Right lobe of liver (tissue), 6 donors: ENCODE measurements around the gene CD81. TPM values are rescaled to one million over a fixed set of nuclear protein-coding genes. Genes with fewer than 3 reads are reported as not detected.

Source experiments
- ATAC-seq, 4 donors: fragments of 200-7000 bp; cut with Tn5 transposase; one replicate each; pipeline ENCODE4 v1.9.1; 2020; ENCODE audit warnings: mild to moderate bottlenecking in 4 of 4, moderate library complexity in 4 of 4
- DNase-seq, 3 donors: peaks; one replicate each; pipeline ENCODE4 v3.0.0-alpha.2; 2020
- H3K27ac ChIP-seq, 3 donors: fragments of 200-600 bp; one replicate each; pipeline ENCODE4 v1.8.0; 2022
- H3K27me3 ChIP-seq, 2 donors: fragments of 200-600 bp; one replicate each; pipeline ENCODE4 v1.8.0; 2022
- H3K36me3 ChIP-seq, 4 donors: fragments of 200-600 bp; sonication (generic) in 1 of 4; one replicate each; pipeline versions ENCODE4 v1.5.1 to v1.8.0; 2017 to 2022; ENCODE audit warnings: control low read depth in 1 of 4
- H3K4me1 ChIP-seq, 4 donors: fragments of 200-600 bp; sonication (generic) in 1 of 4; one replicate each; pipeline versions ENCODE4 v1.5.1 to v1.8.0; 2017 to 2022; ENCODE audit warnings: control low read depth in 1 of 4
- H3K4me3 ChIP-seq, 3 donors: fragments of 200-600 bp; one replicate each; pipeline ENCODE4 v1.8.0; 2022
- H3K9me3 ChIP-seq, 4 donors: fragments of 200-600 bp; sonication (generic) in 1 of 4; one replicate each; pipeline versions ENCODE4 v1.5.1 to v1.8.0; 2017 to 2022; ENCODE audit warnings: control low read depth in 1 of 4
- CTCF ChIP-seq, 4 donors: fragments of 200-600 bp in 3 of 4; fragments of 450-650 bp in 1 of 4; IDR thresholded peaks; one replicate each; pipeline versions ENCODE4 v1.5.1 to v1.8.0; 2016 to 2022; ENCODE audit warnings: antibody characterized with exemption in 4 of 4, mild to moderate bottlenecking in 2 of 4
- POLR2A ChIP-seq: fragments of 450-650 bp; IDR thresholded peaks from one replicate; pipeline ENCODE4 v1.6.1; 2017; ENCODE audit warnings: antibody characterized with exemption, mild to moderate bottlenecking
- WGBS: methylation state at CpG from one replicate; pipeline ENCODE4 v1.1.6; 2018; ENCODE audit warnings: low coverage, low lambda C conversion rate; ENCODE audit not compliant: insufficient coverage; ENCODE audit errors: missing lambda C conversion rate; 5-methylcytosine and 5-hydroxymethylcytosine counted together
- intact Hi-C, 2 donors: fragments of 100-400 bp; cut with DNase I; formaldehyde crosslinking; loops; one replicate each; pipeline versions ENCODE4 v1.11.2 to v1.14.1; 2022
- total RNA-seq, 6 experiments: library from RNA; depleted of rRNA in 2 of 6; stranded (reverse); fragments of >200 nt in 2 of 6; fragmentation: NEBNext Ultra II Directional in 3 of 6; extraction: Animal tissue kit (Norgen Biotek cat#: 25700) in 3 of 6; gene quantifications; one replicate each; pipeline versions ENCODE4 v1.1.0 to v1.2.4, GENCODE V29; 2016 to 2023
- donor health status: DM: no; HTN: yes; CAD: no.
- donor health status: DM: no; HTN: no; CAD: no.
- donor health status: DM: no; HTN: no; CAD: no.
- donor health status: DM: no; HTN: yes; CAD: no.
- donor health status: DM: no; HTN: yes; CAD: no.

CD81 gene
- total RNA-seq, 6 experiments from 2014 or later: 433 to 721 (median 528) TPM

- Histone ChIP-seq H3K9me3 (no peaks in the 10 kb centered on the region), H3K4me3 (peak within 1 kb of the TSS; percentile 14 to 49 (median 16)), H3K36me3 (no peaks in the 10 kb centered on the region), H3K27ac (no peak within 1 kb of the TSS), H3K27me3 (peaks cover 0 to 4% of the 10 kb centered on the region in 2 donors), H3K4me1 (no peaks in the 10 kb centered on the region)
- ATAC-seq (no peak), DNase-seq (peak in 2 of 3 donors; percentile 48 to 57)
- no peak for TF ChIP-seq CTCF (IDR thresholded peaks at IDR 0.05)
- TF ChIP-seq POLR2A: no peak
- 4% methylated on average over 26 of the region's 64 CpGs for WGBS
- intact Hi-C loops: loop anchor here in 1 of 2 donors (10.0 kb wide), 1 partner anchor 71 kb away; no protein-coding TSS in a partner anchor
These were observed 67.0 kb downstream of the CD81 start, which contains the start of gene TRPM5 for GRCh38 chr11:2443881-2444820. TSS of gene TRPM5 (minus strand) at chr11:2444514. CDS start at chr11:2423036, 21,478 bp downstream.

GRCh38 chr11:2444821-2445745 is 68.0 kb downstream of the CD81 start, which contains the start of gene KCNQ1:
TSS of gene KCNQ1 (plus strand) at chr11:2445008. CDS start at chr11:2445099, 91 bp downstream.
- intact Hi-C loops: loop anchor here in 1 of 2 donors (10.0 kb wide), 1 partner anchor 70 kb away; no protein-coding TSS in a partner anchor
- H3K9me3 ChIP-seq: no peaks in the 10 kb centered on the region
- DNase-seq (peak; percentile 54 to 67 (median 55)), ATAC-seq (peak; percentile 69 to 82 (median 74))
- H3K4me1 ChIP-seq: no peaks in the 10 kb centered on the region
- TF ChIP-seq POLR2A (peak; percentile 56), CTCF (IDR thresholded peaks at IDR 0.05) (peak in 1 of 4 donors; percentile 16)
- H3K4me3 ChIP-seq: peak within 1 kb of the TSS; percentile 14 to 49 (median 16)
- 8% methylated on average over 14 of the region's 116 CpGs for WGBS
- H3K27me3 ChIP-seq: peaks cover 0 to 4% of the 10 kb centered on the region in 2 donors
- H3K27ac ChIP-seq: no peak within 1 kb of the TSS
- no peaks in the 10 kb centered on the region for H3K36me3 ChIP-seq

GRCh38 chr11:2445746-2446551 is 68.8 kb downstream of the CD81 start:
- TF ChIP-seq CTCF (IDR thresholded peaks at IDR 0.05): no peak
- no peak for TF ChIP-seq POLR2A
- intact Hi-C loops: loop anchor here in 1 of 2 donors (10.0 kb wide), 1 partner anchor 69 kb away; no protein-coding TSS in a partner anchor
- Histone ChIP-seq H3K4me1 (no peaks in the 10 kb centered on the region), H3K27ac (no peak overlapping the region), H3K9me3 (no peaks in the 10 kb centered on the region), H3K4me3 (peak overlapping the region; percentile 14 to 49 (median 16)), H3K36me3 (no peaks in the 10 kb centered on the region), H3K27me3 (peaks cover 0 to 4% of the 10 kb centered on the region in 2 donors)
- peak in 2 of 4 donors; percentile 12 to 29 for ATAC-seq
- whole genome bisulfite sequencing: 32% methylated on average over 5 of the region's 23 CpGs
- peak in 2 of 3 donors; percentile 49 to 57 for DNase-seq
